Stomach (tissue), 4 donors: ENCODE data around the gene DHRS1.

ENCODE experiments used
- POLR2A ChIP-seq, 4 donors: fragments of 450-650 bp; IDR thresholded peaks; one replicate each; pipeline ENCODE4 v1.6.1; 2016; ENCODE audit warnings: antibody characterized with exemption in 4 of 4, control low read depth in 2 of 4, mild to moderate bottlenecking in 1 of 4, moderate library complexity in 1 of 4
- TF ChIP-seq, protein P1 (sequence below), 7 experiments: fragments of 450-650 bp in 4 of 7; fragments of 200-600 bp in 3 of 7; sonication (generic) in 3 of 7; IDR thresholded peaks; one replicate each; pipeline ENCODE4 v1.5.1; 2016 to 2019; ENCODE audit warnings: antibody characterized with exemption in 7 of 7, control low read depth in 2 of 7, mild to moderate bottlenecking in 1 of 7

DNA sequence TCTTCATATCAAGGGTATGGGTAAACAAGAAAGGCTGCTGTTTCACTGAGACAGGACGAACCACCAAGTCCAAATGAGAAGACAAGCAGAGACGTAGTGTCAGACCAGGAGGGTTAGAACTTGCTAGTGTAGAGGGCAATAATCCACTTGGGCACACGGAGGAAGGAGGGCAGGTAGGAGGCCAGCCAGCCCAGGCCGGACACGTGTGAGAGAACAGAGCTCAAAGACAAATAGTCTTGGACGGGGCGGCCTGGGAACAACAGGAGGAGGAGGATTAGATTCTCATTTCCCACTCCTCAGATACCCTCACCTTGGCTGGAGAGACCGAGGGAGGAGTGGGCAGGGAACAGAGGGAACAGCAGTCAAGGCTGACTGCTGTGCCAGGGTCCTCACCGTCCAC is 8.8 kb downstream of the DHRS1 start:
- no peak for TF ChIP-seq POLR2A (IDR thresholded peaks at IDR 0.05)
- TF ChIP-seq, protein P1, sequence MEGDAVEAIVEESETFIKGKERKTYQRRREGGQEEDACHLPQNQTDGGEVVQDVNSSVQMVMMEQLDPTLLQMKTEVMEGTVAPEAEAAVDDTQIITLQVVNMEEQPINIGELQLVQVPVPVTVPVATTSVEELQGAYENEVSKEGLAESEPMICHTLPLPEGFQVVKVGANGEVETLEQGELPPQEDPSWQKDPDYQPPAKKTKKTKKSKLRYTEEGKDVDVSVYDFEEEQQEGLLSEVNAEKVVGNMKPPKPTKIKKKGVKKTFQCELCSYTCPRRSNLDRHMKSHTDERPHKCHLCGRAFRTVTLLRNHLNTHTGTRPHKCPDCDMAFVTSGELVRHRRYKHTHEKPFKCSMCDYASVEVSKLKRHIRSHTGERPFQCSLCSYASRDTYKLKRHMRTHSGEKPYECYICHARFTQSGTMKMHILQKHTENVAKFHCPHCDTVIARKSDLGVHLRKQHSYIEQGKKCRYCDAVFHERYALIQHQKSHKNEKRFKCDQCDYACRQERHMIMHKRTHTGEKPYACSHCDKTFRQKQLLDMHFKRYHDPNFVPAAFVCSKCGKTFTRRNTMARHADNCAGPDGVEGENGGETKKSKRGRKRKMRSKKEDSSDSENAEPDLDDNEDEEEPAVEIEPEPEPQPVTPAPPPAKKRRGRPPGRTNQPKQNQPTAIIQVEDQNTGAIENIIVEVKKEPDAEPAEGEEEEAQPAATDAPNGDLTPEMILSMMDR (IDR thresholded peaks at IDR 0.05): no peak
